ENCODE results near the gene EP400. TPM values are rescaled to one million over a fixed set of nuclear protein-coding genes. Genes with fewer than 3 reads are reported as not detected.

The EP400 gene
- total RNA-seq, 1 donor from 2014 or later: 35.9 TPM

GRCh38 chr12:131914179-131914702 is 35.5 kb upstream of the EP400 start:
- no peak overlapping the region for H3K4me3 Mint-ChIP-seq (ENCODE audit: unreplicated experiment)
- no peak overlapping the region for H3K27ac Mint-ChIP-seq (ENCODE audit: unreplicated experiment)
- peaks cover 7% of the 10 kb centered on the region for H3K36me3 Mint-ChIP-seq (ENCODE audit: low read depth)
- no peak for TF ChIP-seq CTCF (IDR thresholded peaks at IDR 0.05)
- peaks cover 34% of the 10 kb centered on the region for H3K4me1 Mint-ChIP-seq (ENCODE audit: low read depth)
- H3K27me3 Mint-ChIP-seq (ENCODE audit: low read depth): no peaks in the 10 kb centered on the region
- no peak for DNase-seq (ENCODE audit: low spot score)
- no peaks in the 10 kb centered on the region for H3K9me3 Mint-ChIP-seq (ENCODE audit: low read depth)

- Mint-ChIP-seq H3K36me3 (ENCODE audit: low read depth) (peaks cover 7% of the 10 kb centered on the region), H3K4me3 (ENCODE audit: unreplicated experiment) (no peak overlapping the region), H3K4me1 (ENCODE audit: low read depth) (peaks cover 33% of the 10 kb centered on the region), H3K27me3 (ENCODE audit: low read depth) (no peaks in the 10 kb centered on the region), H3K27ac (ENCODE audit: unreplicated experiment) (no peak overlapping the region), H3K9me3 (ENCODE audit: low read depth) (no peaks in the 10 kb centered on the region)
- no peak for TF ChIP-seq CTCF (IDR thresholded peaks at IDR 0.05)
- no peak for DNase-seq (ENCODE audit: low spot score)
Measured at GRCh38 chr12:131915000-131915689, 34.6 kb upstream of the EP400 start.

- H3K27me3 Mint-ChIP-seq (ENCODE audit: low read depth): no peaks in the 10 kb centered on the region
- peaks cover 7% of the 10 kb centered on the region for H3K36me3 Mint-ChIP-seq (ENCODE audit: low read depth)
- no peak for TF ChIP-seq CTCF (IDR thresholded peaks at IDR 0.05)
Measured at GRCh38 chr12:131915823-131916222, 33.9 kb upstream of the EP400 start.

GRCh38 chr12:131916306-131917138 is 33.2 kb upstream of the EP400 start:
- Mint-ChIP-seq H3K27me3 (ENCODE audit: low read depth) (no peaks in the 10 kb centered on the region), H3K4me3 (ENCODE audit: unreplicated experiment) (no peak overlapping the region), H3K36me3 (ENCODE audit: low read depth) (peaks cover 6% of the 10 kb centered on the region), H3K4me1 (ENCODE audit: low read depth) (peaks cover 20% of the 10 kb centered on the region), H3K27ac (ENCODE audit: unreplicated experiment) (no peak overlapping the region), H3K9me3 (ENCODE audit: low read depth) (no peaks in the 10 kb centered on the region)
- DNase-seq (ENCODE audit: low spot score): no peak
- TF ChIP-seq CTCF (IDR thresholded peaks at IDR 0.05): no peak

More at GRCh38 chr12:131915823-131916222, 33.9 kb upstream of the EP400 start:
- Mint-ChIP-seq H3K9me3 (ENCODE audit: low read depth) (no peaks in the 10 kb centered on the region), H3K27ac (ENCODE audit: unreplicated experiment) (no peak overlapping the region), H3K4me1 (ENCODE audit: low read depth) (peaks cover 27% of the 10 kb centered on the region), H3K4me3 (ENCODE audit: unreplicated experiment) (no peak overlapping the region)
- DNase-seq (ENCODE audit: low spot score): no peak

GRCh38 chr12:131917139-131917710 is 32.5 kb upstream of the EP400 start:
- TF ChIP-seq CTCF (IDR thresholded peaks at IDR 0.05): no peak
- H3K27ac Mint-ChIP-seq (ENCODE audit: unreplicated experiment): no peak overlapping the region
- H3K4me1 Mint-ChIP-seq (ENCODE audit: low read depth): peaks cover 13% of the 10 kb centered on the region
- H3K9me3 Mint-ChIP-seq (ENCODE audit: low read depth): no peaks in the 10 kb centered on the region
- no peak overlapping the region for H3K4me3 Mint-ChIP-seq (ENCODE audit: unreplicated experiment)
- DNase-seq (ENCODE audit: low spot score): peak; percentile 100
- H3K27me3 Mint-ChIP-seq (ENCODE audit: low read depth): no peaks in the 10 kb centered on the region
- peaks cover 11% of the 10 kb centered on the region for H3K36me3 Mint-ChIP-seq (ENCODE audit: low read depth)

Data from chondrocyte (in vitro differentiated cells).